Naive thymus-derived CD4-positive, alpha-beta T cell (primary cell): ENCODE results near the gene BOD1. TPM values are rescaled to one million over a fixed set of nuclear protein-coding genes. Genes with fewer than 3 reads are reported as not detected.
A peak's percentile ranks its signal among the peaks of the same experiment; 100 is the strongest.

ENCODE experiments used
- ATAC-seq: fragments of 150-1000 bp; cut with Tn5 transposase; 2 replicates; pipeline ENCODE4 v1.10.0; 2021; ENCODE audit warnings: mild to moderate bottlenecking, moderate library complexity
- CTCF ChIA-PET: fragments of 350-600 bp; sonication (Branson Sonifier 250); formaldehyde crosslinking; loops from one replicate; lab custom pipeline; 2021; ENCODE audit warnings: antibody characterized with exemption; lab: Charles Lee
- POLR2A ChIA-PET: fragments of 350-600 bp; sonication (Branson Sonifier 250); formaldehyde crosslinking; loops from one replicate; lab custom pipeline; 2021; ENCODE audit warnings: antibody characterized with exemption, inconsistent platforms; lab: Charles Lee
- DNase-seq, 9 donors: peaks; one replicate each; pipeline versions ENCODE4 v3.0.0 to v3.0.0-alpha.2; 2020 to 2022; ENCODE audit warnings: mixed read lengths in 1 of 9
- H3K27ac ChIP-seq: one replicate; pipeline ENCODE4 v1.7.0; 2013; ENCODE audit warnings: mild to moderate bottlenecking, low read depth, low read length, moderate library complexity
- H3K27me3 ChIP-seq, 2 donors: one replicate each; pipeline ENCODE4 v1.7.0; 2013; ENCODE audit warnings: low read length in 2 of 2, mild to moderate bottlenecking in 2 of 2, moderate library complexity in 2 of 2; ENCODE audit not compliant: control insufficient read depth in 2 of 2, insufficient read depth in 2 of 2
- H3K36me3 ChIP-seq, 3 experiments: 1 replicate in 2 of 3; 2 replicates in 1 of 3; pipeline ENCODE4 v1.7.0; 2013; ENCODE audit warnings: low read length in 3 of 3, mild to moderate bottlenecking in 3 of 3, moderate library complexity in 1 of 3; ENCODE audit not compliant: insufficient read depth in 3 of 3, control insufficient read depth in 2 of 3
- H3K4me1 ChIP-seq, 2 donors: one replicate each; pipeline ENCODE4 v1.7.0; 2013; ENCODE audit warnings: low read length in 2 of 2, mild to moderate bottlenecking in 2 of 2, moderate library complexity in 1 of 2; ENCODE audit not compliant: control insufficient read depth in 2 of 2, insufficient read depth in 2 of 2
- H3K4me3 ChIP-seq: 2 replicates; pipeline ENCODE4 v1.7.0; 2013; ENCODE audit warnings: mild to moderate bottlenecking, low read length
- H3K9me3 ChIP-seq, 3 experiments: 1 replicate in 2 of 3; 2 replicates in 1 of 3; pipeline ENCODE4 v1.7.0; 2013; ENCODE audit warnings: low read length in 3 of 3; ENCODE audit not compliant: control insufficient read depth in 2 of 3
- H3K27ac Mint-ChIP-seq, 9 donors: one replicate each; pipeline ENCODE4 v1.8.0; 2020 to 2022; ENCODE audit warnings: mixed read lengths in 9 of 9, mild to moderate bottlenecking in 8 of 9, moderate library complexity in 5 of 9, inconsistent platforms in 2 of 9
- H3K27me3 Mint-ChIP-seq, 5 donors: one replicate each; pipeline ENCODE4 v1.8.0; 2021 to 2022; ENCODE audit warnings: mixed read lengths in 5 of 5, mild to moderate bottlenecking in 1 of 5
- H3K36me3 Mint-ChIP-seq, 5 donors: one replicate each; pipeline ENCODE4 v1.8.0; 2020 to 2022; ENCODE audit warnings: mixed read lengths in 5 of 5, mild to moderate bottlenecking in 3 of 5, inconsistent platforms in 1 of 5
- H3K4me1 Mint-ChIP-seq, 7 donors: one replicate each; pipeline ENCODE4 v1.8.0; 2020 to 2022; ENCODE audit warnings: mixed read lengths in 7 of 7, mild to moderate bottlenecking in 3 of 7, inconsistent platforms in 1 of 7
- H3K4me3 Mint-ChIP-seq, 10 donors: one replicate each; pipeline ENCODE4 v1.8.0; 2020 to 2022; ENCODE audit warnings: mild to moderate bottlenecking in 10 of 10, mixed read lengths in 10 of 10, moderate library complexity in 6 of 10, inconsistent platforms in 2 of 10
- H3K9me3 Mint-ChIP-seq, 11 donors: one replicate each; pipeline ENCODE4 v1.8.0; 2020 to 2022; ENCODE audit warnings: mixed read lengths in 11 of 11, mild to moderate bottlenecking in 4 of 11, inconsistent platforms in 1 of 11, moderate library complexity in 1 of 11
- intact Hi-C, 2 donors: fragments of 100-400 bp; cut with micrococcal nuclease; formaldehyde crosslinking; loops; one replicate each; pipeline ENCODE4 v1.15.1; 2023
- polyA plus RNA-seq, 2 donors: library from polyadenylated mRNA; unstranded; fragments of 300-500 nt; fragmentation: Illumina TruSeq; gene quantifications; one replicate each; pipeline ENCODE4 v1.2.3, GENCODE V29; 2021
- total RNA-seq, 6 experiments: library from RNA in 5 of 6; stranded (reverse) in 5 of 6; gene quantifications; 1 replicate in 5 of 6; 2 replicates in 1 of 6; pipeline ENCODE4 v1.2.3 and lab custom pipeline; 2021 to 2026

Gene BOD1
- total RNA-seq (10 to 100 TPM; 23.2 to 50.2 (median 31.7) TPM), polyA plus RNA-seq (10 to 100 TPM; 18.1 to 23.0 TPM), total RNA-seq (lab: John Stamatoyannopoulos, UW) (16.6 reads per million, percentile 46 among the genes with 10 or more reads in this experiment)

DNA sequence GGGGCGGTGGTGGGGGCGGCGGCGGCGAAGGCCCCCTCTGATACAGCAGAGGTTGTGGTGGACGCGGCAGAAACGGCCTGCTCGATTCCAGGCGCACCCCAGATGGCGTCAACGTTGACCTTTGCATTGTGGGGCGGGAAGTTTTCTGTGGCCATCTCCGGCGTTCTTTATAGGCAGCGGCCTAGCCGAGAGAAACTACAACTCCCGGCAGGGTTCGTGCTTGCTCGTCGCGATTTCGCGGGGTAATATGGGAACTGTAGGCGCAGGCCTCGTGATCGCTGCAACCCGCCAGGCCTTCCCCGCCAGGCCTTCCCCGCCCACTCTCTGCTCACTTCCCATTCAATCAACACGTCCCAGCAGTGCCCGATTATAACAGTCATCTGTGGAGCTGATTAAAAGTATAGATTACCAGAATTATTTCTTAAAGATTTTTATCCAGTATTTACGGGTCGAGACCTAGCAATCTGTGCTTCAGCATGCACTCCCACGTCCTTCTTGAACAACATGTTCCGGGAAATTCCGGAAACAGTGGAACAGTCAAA is at the start of gene BOD1:
Gene BOD1, minus strand, starts transcription at position 74 of the 542 bp plus-strand sequence. CDS start 214 bp downstream, outside the sequence.
- peaks cover 0 to 18% (median 3%) of the 10 kb centered on the region in 3 experiments for H3K36me3 ChIP-seq
- Mint-ChIP-seq H3K4me3 (peak within 1 kb of the TSS; percentile 85 to 97 (median 92)), H3K9me3 (peaks cover 0 to 1% (median 0%) of the 10 kb centered on the region in 11 donors), H3K4me1 (peaks cover 24 to 54% (median 46%) of the 10 kb centered on the region in 7 donors), H3K36me3 (peaks cover 0 to 6% (median 2%) of the 10 kb centered on the region in 5 donors), H3K27me3 (no peaks in the 10 kb centered on the region), H3K27ac (peak within 1 kb of the TSS; percentile 79 to 98 (median 93))
- H3K4me3 ChIP-seq = peak within 1 kb of the TSS; percentile 71
- peaks cover 21 to 24% of the 10 kb centered on the region in 2 donors for H3K4me1 ChIP-seq
- peak within 1 kb of the TSS; percentile 99 for H3K27ac ChIP-seq
- POLR2A ChIA-PET = interaction anchor here (0.6 to 4.2 kb wide), 5 partner anchors 11 to 695 kb away, joined by 3 to 42 read pairs (median 23); partner anchors contain the start of gene CPEB4
- no peaks in the 10 kb centered on the region for H3K9me3 ChIP-seq
- H3K27me3 ChIP-seq = no peaks in the 10 kb centered on the region
- DNase-seq = peak; percentile 78 to 96 (median 92)
- intact Hi-C loops = loop anchor here (1.0 to 5.0 kb wide), 14 partner anchors 166 to 1861 kb away; partner anchors contain the start of genes CPEB4 (in 2 of the 2), ATP6V0E1 (in 1 of the 2), BNIP1 (in 1 of the 2) and DUSP1 (in 1 of the 2)
- CTCF ChIA-PET = interaction anchor here (0.7 to 5.3 kb wide), 11 partner anchors 14 to 357 kb away, joined by 3 to 68 read pairs (median 4); partner anchors contain the start of gene CPEB4
- peak; percentile 96 for ATAC-seq

DNA sequence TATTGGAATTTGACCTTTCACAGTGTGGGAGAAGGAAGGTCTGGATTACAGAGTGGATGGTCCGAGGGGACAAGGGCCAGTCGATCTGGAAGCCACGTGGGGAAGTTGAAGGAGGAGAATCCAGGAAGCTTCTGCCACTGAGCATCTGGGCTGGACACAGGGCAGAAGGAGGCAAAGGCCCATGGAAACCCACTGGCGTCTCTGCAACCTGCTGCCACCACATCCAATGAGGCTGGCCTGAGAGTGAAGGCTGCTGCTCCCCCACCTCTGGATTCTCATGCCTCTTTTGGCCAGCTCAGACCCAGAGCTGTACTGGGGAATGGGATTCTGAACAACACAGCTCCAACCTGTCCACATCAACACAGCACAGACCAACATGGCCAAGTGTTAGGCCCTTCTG is 48.9 kb upstream of the BOD1 start:
- Mint-ChIP-seq H3K36me3 (peaks cover 0 to 4% (median 0%) of the 10 kb centered on the region in 5 donors), H3K27me3 (peaks cover 0 to 4% (median 0%) of the 10 kb centered on the region in 5 donors), H3K9me3 (peaks cover 0 to 15% (median 0%) of the 10 kb centered on the region in 11 donors), H3K27ac (no peak overlapping the region), H3K4me3 (no peak overlapping the region), H3K4me1 (peaks cover 0 to 3% (median 0%) of the 10 kb centered on the region in 7 donors)
- Histone ChIP-seq H3K27me3 (no peaks in the 10 kb centered on the region), H3K36me3 (no peaks in the 10 kb centered on the region), H3K27ac (no peak overlapping the region), H3K4me3 (no peak overlapping the region), H3K9me3 (no peaks in the 10 kb centered on the region), H3K4me1 (no peaks in the 10 kb centered on the region)
- ATAC-seq (no peak), DNase-seq (no peak)
- POLR2A ChIA-PET = no interaction called here
- intact Hi-C loops = no loop called here
- CTCF ChIA-PET = no interaction called here

GRCh38 chr5:173664154-173664526 is 47.7 kb upstream of the BOD1 start:
- Mint-ChIP-seq H3K27me3 (peaks cover 0 to 4% (median 0%) of the 10 kb centered on the region in 5 donors), H3K36me3 (peaks cover 0 to 4% (median 0%) of the 10 kb centered on the region in 5 donors), H3K27ac (no peak overlapping the region), H3K9me3 (peaks cover 0 to 9% (median 0%) of the 10 kb centered on the region in 11 donors), H3K4me1 (peaks cover 0 to 3% (median 0%) of the 10 kb centered on the region in 7 donors), H3K4me3 (no peak overlapping the region)
- Histone ChIP-seq H3K36me3 (no peaks in the 10 kb centered on the region), H3K27ac (no peak overlapping the region), H3K9me3 (no peaks in the 10 kb centered on the region), H3K4me1 (no peaks in the 10 kb centered on the region), H3K4me3 (no peak overlapping the region), H3K27me3 (no peaks in the 10 kb centered on the region)
- intact Hi-C loops = no loop called here
- DNase-seq (peak in 1 of 9 donors; percentile 11), ATAC-seq (peak; percentile 84)
- CTCF ChIA-PET = no interaction called here
- POLR2A ChIA-PET = no interaction called here

- no peak overlapping the region for H3K27ac Mint-ChIP-seq
- DNase-seq = no peak
These were observed 47.1 kb upstream of the BOD1 start for GRCh38 chr5:173663352-173664153.

DNA sequence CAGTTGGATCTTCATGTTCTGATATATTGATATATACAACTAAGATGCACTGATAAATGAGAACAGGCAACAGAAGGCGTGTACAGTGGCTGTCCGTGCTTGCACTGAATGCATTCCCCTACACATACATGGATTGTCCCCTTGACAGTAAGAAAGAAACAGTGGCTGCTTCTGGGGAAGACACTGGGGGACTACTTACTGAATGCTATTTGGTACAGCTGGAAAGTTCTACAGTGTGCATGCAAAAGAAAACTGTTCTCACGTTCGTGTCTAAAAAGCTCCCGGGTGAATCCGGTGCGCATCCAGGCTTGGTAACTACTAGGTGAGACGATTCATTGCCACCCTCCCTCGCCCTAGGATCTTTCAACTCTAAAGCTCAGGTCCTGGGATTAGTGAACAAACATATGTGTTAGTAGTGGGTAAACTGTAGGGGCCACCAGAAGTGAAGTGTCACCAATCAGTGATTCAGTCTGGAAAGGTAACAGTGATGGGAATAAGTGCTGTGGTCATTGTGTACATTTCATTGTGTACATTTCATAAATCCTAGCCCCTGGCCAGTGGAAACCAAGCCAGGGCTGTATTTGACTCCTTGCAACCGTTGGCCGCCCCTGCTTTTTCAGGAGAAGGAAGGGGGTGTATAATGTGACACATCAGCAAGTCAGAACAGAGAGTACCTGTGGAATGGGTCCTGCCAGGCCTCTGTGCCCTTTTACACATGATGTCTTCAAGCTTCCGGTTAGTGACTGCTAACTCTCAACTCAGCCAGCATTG is 46.3 kb upstream of the BOD1 start:
- no peaks in the 10 kb centered on the region for H3K27me3 Mint-ChIP-seq
- H3K36me3 Mint-ChIP-seq = no peaks in the 10 kb centered on the region
- CTCF ChIA-PET = no interaction called here
- no peak overlapping the region for H3K4me3 Mint-ChIP-seq
- Histone ChIP-seq H3K4me3 (no peak overlapping the region), H3K27me3 (no peaks in the 10 kb centered on the region), H3K36me3 (no peaks in the 10 kb centered on the region), H3K4me1 (no peaks in the 10 kb centered on the region), H3K27ac (no peak overlapping the region), H3K9me3 (no peaks in the 10 kb centered on the region)
- ATAC-seq (no peak), DNase-seq (no peak)
- H3K4me1 Mint-ChIP-seq = peaks cover 0 to 3% (median 0%) of the 10 kb centered on the region in 7 donors
- intact Hi-C loops = no loop called here
- no peak overlapping the region for H3K27ac Mint-ChIP-seq
- no peaks in the 10 kb centered on the region for H3K9me3 Mint-ChIP-seq
- POLR2A ChIA-PET = no interaction called here

More at GRCh38 chr5:173663352-173664153, 47.1 kb upstream of the BOD1 start:
- H3K4me1 Mint-ChIP-seq = peaks cover 0 to 3% (median 0%) of the 10 kb centered on the region in 7 donors
- H3K4me3 Mint-ChIP-seq = no peak overlapping the region
- H3K4me1 ChIP-seq = no peaks in the 10 kb centered on the region
- ATAC-seq = peak; percentile 18
- CTCF ChIA-PET = no interaction called here
- intact Hi-C loops = no loop called here
- H3K9me3 Mint-ChIP-seq = peaks cover 0 to 6% (median 0%) of the 10 kb centered on the region in 11 donors
- POLR2A ChIA-PET = no interaction called here
- H3K27me3 ChIP-seq = no peaks in the 10 kb centered on the region
- H3K4me3 ChIP-seq = no peak overlapping the region
- H3K27ac ChIP-seq = no peak overlapping the region
- H3K9me3 ChIP-seq = no peaks in the 10 kb centered on the region
- peaks cover 0 to 4% (median 0%) of the 10 kb centered on the region in 5 donors for H3K36me3 Mint-ChIP-seq
- peaks cover 0 to 4% (median 0%) of the 10 kb centered on the region in 5 donors for H3K27me3 Mint-ChIP-seq
- no peaks in the 10 kb centered on the region for H3K36me3 ChIP-seq
